OCI-LY7 (cell line): ENCODE results near the gene NTM.

Source experiments
- EZH2phosphoT487 ChIP-seq: fragments of 200-600 bp; sonication (generic); IDR thresholded peaks from 2 replicates; pipeline ENCODE4 v1.6.1; 2018; ENCODE audit warnings: low read depth, borderline replicate concordance, mild to moderate bottlenecking, mixed run types, antibody characterized with exemption, low read length, moderate library complexity, mixed read lengths
- TF ChIP-seq, protein P1 (sequence below): fragments of 200-600 bp; sonication (generic); conservative IDR thresholded peaks from 2 replicates; pipeline ENCODE4 v1.5.1; 2014; ENCODE audit warnings: mild to moderate bottlenecking, antibody characterized with exemption, low read length, moderate library complexity, mixed read lengths

DNA sequence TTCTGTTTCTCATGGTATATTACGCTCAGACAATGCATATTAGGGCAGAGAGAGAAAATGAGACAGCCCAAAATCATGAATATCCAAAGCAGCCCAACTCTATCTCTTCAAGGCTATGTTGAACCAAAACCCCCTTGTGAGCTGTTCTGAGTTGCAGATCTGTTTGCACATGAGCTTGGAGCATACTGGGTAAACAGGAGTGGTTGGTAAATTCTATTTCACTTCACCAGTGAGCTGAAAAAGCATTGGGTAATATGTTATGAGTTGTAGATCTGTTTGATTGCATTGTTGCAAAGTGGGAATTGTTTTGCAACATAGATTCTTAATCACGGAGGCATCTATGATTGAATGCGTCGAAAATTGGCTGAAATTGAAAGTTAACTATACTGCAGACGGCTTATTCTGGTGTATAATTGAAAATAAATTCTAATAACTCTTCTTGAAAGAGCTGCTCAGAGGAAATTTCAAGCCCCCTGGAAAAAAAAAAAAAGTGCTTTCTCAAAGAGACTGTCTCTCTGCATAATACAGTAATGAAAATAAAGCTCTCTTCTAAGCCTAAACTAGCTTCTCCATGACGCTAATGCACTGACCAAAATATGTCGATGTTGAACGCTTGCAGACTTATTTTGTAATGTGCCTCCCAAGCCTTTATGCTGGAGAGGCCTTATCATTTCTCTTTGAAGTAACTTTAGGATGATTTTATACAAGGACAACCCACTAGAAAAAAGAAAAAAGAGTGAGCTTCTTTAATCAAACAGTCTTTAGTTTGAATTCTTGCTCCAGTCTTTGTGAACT lies 263.7 kb downstream of the NTM start:
- TF ChIP-seq, protein P1, sequence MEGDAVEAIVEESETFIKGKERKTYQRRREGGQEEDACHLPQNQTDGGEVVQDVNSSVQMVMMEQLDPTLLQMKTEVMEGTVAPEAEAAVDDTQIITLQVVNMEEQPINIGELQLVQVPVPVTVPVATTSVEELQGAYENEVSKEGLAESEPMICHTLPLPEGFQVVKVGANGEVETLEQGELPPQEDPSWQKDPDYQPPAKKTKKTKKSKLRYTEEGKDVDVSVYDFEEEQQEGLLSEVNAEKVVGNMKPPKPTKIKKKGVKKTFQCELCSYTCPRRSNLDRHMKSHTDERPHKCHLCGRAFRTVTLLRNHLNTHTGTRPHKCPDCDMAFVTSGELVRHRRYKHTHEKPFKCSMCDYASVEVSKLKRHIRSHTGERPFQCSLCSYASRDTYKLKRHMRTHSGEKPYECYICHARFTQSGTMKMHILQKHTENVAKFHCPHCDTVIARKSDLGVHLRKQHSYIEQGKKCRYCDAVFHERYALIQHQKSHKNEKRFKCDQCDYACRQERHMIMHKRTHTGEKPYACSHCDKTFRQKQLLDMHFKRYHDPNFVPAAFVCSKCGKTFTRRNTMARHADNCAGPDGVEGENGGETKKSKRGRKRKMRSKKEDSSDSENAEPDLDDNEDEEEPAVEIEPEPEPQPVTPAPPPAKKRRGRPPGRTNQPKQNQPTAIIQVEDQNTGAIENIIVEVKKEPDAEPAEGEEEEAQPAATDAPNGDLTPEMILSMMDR = no peak
- TF ChIP-seq EZH2phosphoT487 = no peak
